Liver (tissue), 9 donors: ENCODE data around the gene VCP. TPM values are rescaled to one million over a fixed set of nuclear protein-coding genes. Genes with fewer than 3 reads are reported as not detected.
A peak's percentile ranks its signal among the peaks of the same experiment; 100 is the strongest.

Experiments used
- DNase-seq: peaks from one replicate; pipeline ENCODE4 v3.0.0-alpha.2; 2017; ENCODE audit warnings: low spot score
- H3K27ac ChIP-seq, 2 donors: one replicate each; pipeline ENCODE4 v1.7.0; 2013; ENCODE audit warnings: inconsistent platforms in 2 of 2, low read length in 2 of 2, control low read depth in 1 of 2, low read depth in 1 of 2, mild to moderate bottlenecking in 1 of 2
- H3K27me3 ChIP-seq, 4 donors: one replicate each; pipeline versions ENCODE4 v1.6.1 to v1.7.0; 2013; ENCODE audit warnings: low read length in 3 of 4, inconsistent platforms in 1 of 4, mild to moderate bottlenecking in 1 of 4, moderate library complexity in 1 of 4; ENCODE audit not compliant: control insufficient read depth in 4 of 4, insufficient read depth in 4 of 4
- H3K36me3 ChIP-seq, 4 donors: one replicate each; pipeline versions ENCODE4 v1.6.1 to v1.7.0; 2013; ENCODE audit warnings: low read length in 3 of 4, mild to moderate bottlenecking in 3 of 4, low read depth in 1 of 4, moderate library complexity in 1 of 4; ENCODE audit not compliant: control insufficient read depth in 4 of 4, insufficient read depth in 3 of 4
- H3K4me1 ChIP-seq, 4 donors: one replicate each; pipeline versions ENCODE4 v1.6.1 to v1.7.0; 2013; ENCODE audit warnings: low read length in 3 of 4, mild to moderate bottlenecking in 3 of 4, moderate library complexity in 1 of 4; ENCODE audit not compliant: control insufficient read depth in 4 of 4, insufficient read depth in 4 of 4
- H3K4me3 ChIP-seq, 3 donors: one replicate each; pipeline versions ENCODE4 v1.6.1 to v1.7.0; 2013; ENCODE audit warnings: low read length in 3 of 3, control low read depth in 1 of 3, low read depth in 1 of 3, mild to moderate bottlenecking in 1 of 3
- H3K9ac ChIP-seq, 2 donors: one replicate each; pipeline ENCODE4 v1.7.0; 2013; ENCODE audit warnings: low read length in 2 of 2, mild to moderate bottlenecking in 2 of 2, moderate library complexity in 2 of 2, control low read depth in 1 of 2, low read depth in 1 of 2
- H3K9me3 ChIP-seq, 4 donors: one replicate each; pipeline versions ENCODE4 v1.6.1 to v1.7.0; 2013; ENCODE audit warnings: low read length in 3 of 4; ENCODE audit not compliant: control insufficient read depth in 4 of 4
- ATF3 ChIP-seq: IDR thresholded peaks from 2 replicates; pipeline ENCODE4 v1.6.1; 2016; ENCODE audit warnings: antibody characterized with exemption
- EGR1 ChIP-seq, 2 donors: IDR thresholded peaks; 2 replicates each; pipeline ENCODE4 v1.6.1; 2016 to 2018; ENCODE audit warnings: antibody characterized with exemption in 2 of 2, low read depth in 2 of 2
- FOXA1 ChIP-seq: IDR thresholded peaks from 2 replicates; pipeline ENCODE4 v1.6.1; 2016; ENCODE audit warnings: antibody characterized with exemption
- FOXA2 ChIP-seq: IDR thresholded peaks from 2 replicates; pipeline ENCODE4 v1.6.1; 2016; ENCODE audit warnings: antibody characterized with exemption
- GABPA ChIP-seq, 2 donors: IDR thresholded peaks in 1 of 2; conservative IDR thresholded peaks in 1 of 2; 2 replicates each; pipeline ENCODE4 v1.6.1; 2016; ENCODE audit warnings: antibody characterized with exemption in 2 of 2, mild to moderate bottlenecking in 1 of 2, moderate library complexity in 1 of 2
- HNF4A ChIP-seq, 2 donors: conservative IDR thresholded peaks; 2 replicates each; pipeline ENCODE4 v1.6.1; 2016; ENCODE audit warnings: antibody characterized with exemption in 2 of 2, mild to moderate bottlenecking in 2 of 2
- HNF4G ChIP-seq: IDR thresholded peaks from 2 replicates; pipeline ENCODE4 v1.6.1; 2016; ENCODE audit warnings: antibody characterized with exemption
- JUND ChIP-seq, 2 donors: IDR thresholded peaks; 2 replicates each; pipeline ENCODE4 v1.6.1; 2016; ENCODE audit warnings: antibody characterized with exemption in 2 of 2
- NR2F2 ChIP-seq: IDR thresholded peaks from 2 replicates; pipeline ENCODE4 v1.6.1; 2016; ENCODE audit warnings: antibody characterized with exemption
- RAD21 ChIP-seq, 2 donors: IDR thresholded peaks; 2 replicates each; pipeline ENCODE4 v1.6.1; 2016; ENCODE audit warnings: antibody characterized with exemption in 2 of 2, mild to moderate bottlenecking in 2 of 2
- RXRA ChIP-seq, 2 donors: IDR thresholded peaks; 2 replicates each; pipeline ENCODE4 v1.6.1; 2017 to 2018; ENCODE audit warnings: antibody characterized with exemption in 2 of 2, mild to moderate bottlenecking in 1 of 2
- SP1 ChIP-seq: IDR thresholded peaks from 2 replicates; pipeline ENCODE4 v1.6.1; 2018; ENCODE audit warnings: antibody characterized with exemption, mild to moderate bottlenecking
- TAF1 ChIP-seq: conservative IDR thresholded peaks from 2 replicates; pipeline ENCODE4 v1.6.1; 2016; ENCODE audit warnings: antibody characterized with exemption, mild to moderate bottlenecking
- YY1 ChIP-seq: IDR thresholded peaks from 2 replicates; pipeline ENCODE4 v1.6.1; 2016; ENCODE audit warnings: antibody characterized with exemption, mild to moderate bottlenecking
- ZBTB33 ChIP-seq: IDR thresholded peaks from 2 replicates; pipeline ENCODE4 v1.6.1; 2016; ENCODE audit warnings: antibody characterized with exemption
- WGBS: extraction: QIAGEN DNeasy Blood & Tissue Kit; methylation state at CpG from one replicate; pipeline ENCODE4 v1.1.7; 2013; 5-methylcytosine and 5-hydroxymethylcytosine counted together
- polyA plus RNA-seq, 2 donors: library from polyadenylated mRNA; stranded (reverse) in 1 of 2; unstranded in 1 of 2; fragments of 200-250 nt in 1 of 2; fragments of >200 nt in 1 of 2; fragmentation: Nextera tagmentation in 1 of 2; extraction: Ambion mirVana in 1 of 2; gene quantifications; one replicate each; pipeline versions ENCODE4 v1.2.1 to v1.2.3, GENCODE V29; 2013 to 2015
- total RNA-seq, 2 donors: library from RNA; depleted of rRNA; stranded (reverse); fragments of >200 nt; gene quantifications; one replicate each; pipeline ENCODE4 v1.2.3, GENCODE V29; 2014
- TF ChIP-seq, protein P1 (sequence below): fragments of 150-350 bp; IDR thresholded peaks from 2 replicates; pipeline ENCODE4 v1.5.1; 2017; ENCODE audit warnings: improper control_type of control experiment, low read depth, low read length; ENCODE audit not compliant: missing input control
- TF ChIP-seq, protein P2 (sequence below): IDR thresholded peaks from 2 replicates; pipeline ENCODE4 v1.6.1; 2016; ENCODE audit warnings: antibody characterized with exemption
- TF ChIP-seq, protein P3 (sequence below): IDR thresholded peaks from 2 replicates; pipeline ENCODE4 v1.6.1; 2016; ENCODE audit warnings: antibody characterized with exemption, mild to moderate bottlenecking
- donor health status: healthy.
- donor health status: healthy.
- donor health status: healthy.
- donor health status: healthy.
- donor health status: healthy.

The VCP gene
- total and polyA plus RNA-seq, 4 donors = 57.6 to 248 (median 153) TPM

DNA sequence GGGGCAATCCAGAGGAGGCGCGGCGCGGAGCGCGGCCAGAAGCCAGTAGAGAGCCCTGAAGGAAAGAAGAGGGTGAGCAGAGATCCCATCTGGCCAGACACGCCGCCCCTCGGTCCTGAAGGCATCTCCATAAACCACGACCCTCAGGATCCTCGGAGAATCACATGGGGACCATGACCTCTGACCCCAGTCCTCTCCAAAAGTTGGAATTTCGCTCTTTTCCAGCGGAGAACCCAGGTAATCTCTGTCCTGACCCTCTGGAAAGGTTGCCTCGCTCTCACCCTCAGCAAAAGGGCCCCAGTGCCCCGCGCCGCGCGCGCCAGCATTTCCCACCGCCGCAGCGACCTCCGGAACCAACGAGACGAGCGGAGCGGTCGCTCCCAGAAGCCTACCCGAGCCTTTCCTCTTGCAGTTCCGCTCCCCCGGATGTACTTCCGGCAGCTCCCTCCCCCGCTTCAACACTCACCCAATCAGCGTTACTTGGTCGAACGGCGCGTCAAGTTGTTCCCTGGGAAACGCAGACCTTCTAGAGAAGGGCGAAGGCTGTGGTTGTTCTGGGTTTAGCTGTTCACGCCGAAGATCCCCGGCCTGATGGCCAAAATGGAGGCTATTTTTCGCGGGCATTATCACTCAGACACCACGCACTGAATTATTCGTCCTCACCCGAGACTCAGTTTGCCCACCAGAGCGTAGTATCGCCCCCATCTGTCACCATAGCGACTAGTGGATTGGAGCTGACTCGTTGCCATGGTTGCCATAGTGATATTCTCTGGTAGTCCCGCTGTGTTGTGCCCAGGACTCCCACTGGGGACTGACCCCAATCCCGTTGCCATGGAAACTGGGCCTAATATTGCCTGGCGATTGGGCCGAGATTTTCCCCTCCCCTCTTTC, 30.6 kb upstream of the VCP start, which contains the start of gene STOML2:
TSS of gene STOML2 (minus strand) at position 363 of the 891 bp plus-strand sequence. CDS start at position 326, 37 bp downstream.
- peak; percentile 90 for DNase-seq
- Histone ChIP-seq H3K27ac (peak within 1 kb of the TSS; percentile 79 to 81), H3K9ac (peak within 1 kb of the TSS; percentile 86 to 90), H3K4me3 (peak within 1 kb of the TSS; percentile 48 to 96 (median 87)), H3K36me3 (peaks cover 13 to 50% (median 25%) of the 10 kb centered on the region in 4 donors), H3K9me3 (no peaks in the 10 kb centered on the region), H3K27me3 (no peaks in the 10 kb centered on the region), H3K4me1 (peaks cover 0 to 23% (median 18%) of the 10 kb centered on the region in 4 donors)
- TF ChIP-seq GABPA (IDR thresholded peaks at IDR 0.05 in 1 of 2, conservative IDR thresholded peaks at IDR 0.05 in 1 of 2) = peak; percentile 98 to 99
- TF ChIP-seq FOXA2 = no peak
- peak in 1 of 2 donors; percentile 22 for TF ChIP-seq HNF4A (conservative IDR thresholded peaks at IDR 0.05)
- TF ChIP-seq, protein P1, sequence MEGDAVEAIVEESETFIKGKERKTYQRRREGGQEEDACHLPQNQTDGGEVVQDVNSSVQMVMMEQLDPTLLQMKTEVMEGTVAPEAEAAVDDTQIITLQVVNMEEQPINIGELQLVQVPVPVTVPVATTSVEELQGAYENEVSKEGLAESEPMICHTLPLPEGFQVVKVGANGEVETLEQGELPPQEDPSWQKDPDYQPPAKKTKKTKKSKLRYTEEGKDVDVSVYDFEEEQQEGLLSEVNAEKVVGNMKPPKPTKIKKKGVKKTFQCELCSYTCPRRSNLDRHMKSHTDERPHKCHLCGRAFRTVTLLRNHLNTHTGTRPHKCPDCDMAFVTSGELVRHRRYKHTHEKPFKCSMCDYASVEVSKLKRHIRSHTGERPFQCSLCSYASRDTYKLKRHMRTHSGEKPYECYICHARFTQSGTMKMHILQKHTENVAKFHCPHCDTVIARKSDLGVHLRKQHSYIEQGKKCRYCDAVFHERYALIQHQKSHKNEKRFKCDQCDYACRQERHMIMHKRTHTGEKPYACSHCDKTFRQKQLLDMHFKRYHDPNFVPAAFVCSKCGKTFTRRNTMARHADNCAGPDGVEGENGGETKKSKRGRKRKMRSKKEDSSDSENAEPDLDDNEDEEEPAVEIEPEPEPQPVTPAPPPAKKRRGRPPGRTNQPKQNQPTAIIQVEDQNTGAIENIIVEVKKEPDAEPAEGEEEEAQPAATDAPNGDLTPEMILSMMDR = no peak
- no peak for TF ChIP-seq TAF1
- TF ChIP-seq SP1 = peak; percentile 79
- TF ChIP-seq ZBTB33 = no peak
- TF ChIP-seq RAD21 (IDR thresholded peaks at IDR 0.05) = peak in 1 of 2 donors; percentile 31
- TF ChIP-seq HNF4G = no peak
- TF ChIP-seq ATF3 = no peak
- no peak for TF ChIP-seq JUND (IDR thresholded peaks at IDR 0.05)
- TF ChIP-seq, protein P2, sequence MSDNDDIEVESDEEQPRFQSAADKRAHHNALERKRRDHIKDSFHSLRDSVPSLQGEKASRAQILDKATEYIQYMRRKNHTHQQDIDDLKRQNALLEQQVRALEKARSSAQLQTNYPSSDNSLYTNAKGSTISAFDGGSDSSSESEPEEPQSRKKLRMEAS = peak; percentile 65
- peak; percentile 87 to 95 for TF ChIP-seq EGR1 (IDR thresholded peaks at IDR 0.05; ENCODE audit: low read depth in 2 of 2)
- peak; percentile 38 to 44 for TF ChIP-seq RXRA (IDR thresholded peaks at IDR 0.05)
- TF ChIP-seq, protein P3, sequence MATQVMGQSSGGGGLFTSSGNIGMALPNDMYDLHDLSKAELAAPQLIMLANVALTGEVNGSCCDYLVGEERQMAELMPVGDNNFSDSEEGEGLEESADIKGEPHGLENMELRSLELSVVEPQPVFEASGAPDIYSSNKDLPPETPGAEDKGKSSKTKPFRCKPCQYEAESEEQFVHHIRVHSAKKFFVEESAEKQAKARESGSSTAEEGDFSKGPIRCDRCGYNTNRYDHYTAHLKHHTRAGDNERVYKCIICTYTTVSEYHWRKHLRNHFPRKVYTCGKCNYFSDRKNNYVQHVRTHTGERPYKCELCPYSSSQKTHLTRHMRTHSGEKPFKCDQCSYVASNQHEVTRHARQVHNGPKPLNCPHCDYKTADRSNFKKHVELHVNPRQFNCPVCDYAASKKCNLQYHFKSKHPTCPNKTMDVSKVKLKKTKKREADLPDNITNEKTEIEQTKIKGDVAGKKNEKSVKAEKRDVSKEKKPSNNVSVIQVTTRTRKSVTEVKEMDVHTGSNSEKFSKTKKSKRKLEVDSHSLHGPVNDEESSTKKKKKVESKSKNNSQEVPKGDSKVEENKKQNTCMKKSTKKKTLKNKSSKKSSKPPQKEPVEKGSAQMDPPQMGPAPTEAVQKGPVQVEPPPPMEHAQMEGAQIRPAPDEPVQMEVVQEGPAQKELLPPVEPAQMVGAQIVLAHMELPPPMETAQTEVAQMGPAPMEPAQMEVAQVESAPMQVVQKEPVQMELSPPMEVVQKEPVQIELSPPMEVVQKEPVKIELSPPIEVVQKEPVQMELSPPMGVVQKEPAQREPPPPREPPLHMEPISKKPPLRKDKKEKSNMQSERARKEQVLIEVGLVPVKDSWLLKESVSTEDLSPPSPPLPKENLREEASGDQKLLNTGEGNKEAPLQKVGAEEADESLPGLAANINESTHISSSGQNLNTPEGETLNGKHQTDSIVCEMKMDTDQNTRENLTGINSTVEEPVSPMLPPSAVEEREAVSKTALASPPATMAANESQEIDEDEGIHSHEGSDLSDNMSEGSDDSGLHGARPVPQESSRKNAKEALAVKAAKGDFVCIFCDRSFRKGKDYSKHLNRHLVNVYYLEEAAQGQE = peak; percentile 40
- TF ChIP-seq NR2F2 = peak; percentile 89
- TF ChIP-seq FOXA1 = no peak
- TF ChIP-seq YY1 = peak; percentile 94
- 1% methylated on average over 57 of the region's 57 CpGs for WGBS
